Left lung (tissue), 10 donors: ENCODE data around the gene CAV1. TPM values are rescaled to one million over a fixed set of nuclear protein-coding genes. Genes with fewer than 3 reads are reported as not detected.

ENCODE experiments used
- ATAC-seq: fragments of 200-7000 bp; cut with Tn5 transposase; one replicate; pipeline ENCODE4 v1.9.1; 2020; ENCODE audit warnings: moderate library complexity
- DNase-seq, 4 donors: peaks; one replicate each; pipeline ENCODE4 v3.0.0-alpha.2; 2013 to 2020
- H3K27ac ChIP-seq, 2 donors: fragments of 200-600 bp; sonication (generic) in 1 of 2; one replicate each; pipeline versions ENCODE4 v1.5.0 to v1.8.0; 2020 to 2021
- H3K27me3 ChIP-seq, 2 donors: fragments of 200-600 bp; sonication (generic) in 1 of 2; one replicate each; pipeline versions ENCODE4 v1.5.0 to v1.8.0; 2020 to 2021
- H3K36me3 ChIP-seq, 2 donors: fragments of 200-600 bp; sonication (generic) in 1 of 2; one replicate each; pipeline versions ENCODE4 v1.5.0 to v1.8.0; 2020 to 2021
- H3K4me1 ChIP-seq, 2 donors: fragments of 200-600 bp; one replicate each; pipeline ENCODE4 v1.8.0; 2021
- H3K4me3 ChIP-seq, 2 donors: fragments of 200-600 bp; sonication (generic) in 1 of 2; one replicate each; pipeline versions ENCODE4 v1.5.0 to v1.8.0; 2020 to 2021; ENCODE audit warnings: mild to moderate bottlenecking in 1 of 2
- H3K9me3 ChIP-seq, 2 donors: fragments of 200-600 bp; sonication (generic) in 1 of 2; one replicate each; pipeline versions ENCODE4 v1.5.0 to v1.8.0; 2020 to 2021
- intact Hi-C, 2 donors: fragments of 100-400 bp; cut with DNase I; formaldehyde crosslinking; loops; one replicate each; pipeline versions ENCODE4 v1.11.2 to v1.14.2; 2022
- polyA plus RNA-seq, 6 donors: library from polyadenylated mRNA; unstranded; fragments of 120-200 nt; gene quantifications; one replicate each; pipeline ENCODE4 v1.2.1, GENCODE V29; 2013; ENCODE audit not compliant: insufficient read length in 6 of 6
- total RNA-seq, 2 donors: library from RNA; stranded (reverse); fragmentation: NEBNext Ultra II Directional; extraction: Animal tissue kit (Norgen Biotek cat#: 25700); gene quantifications; one replicate each; pipeline ENCODE4 v1.2.1, GENCODE V29; 2021
- TF ChIP-seq, protein P1 (sequence below), 2 donors: fragments of 200-600 bp; sonication (generic) in 1 of 2; IDR thresholded peaks; one replicate each; pipeline versions ENCODE4 v1.5.0 to v1.8.0; 2021; ENCODE audit warnings: antibody characterized with exemption in 2 of 2
- donor health status: DM: no; HTN: yes; CAD: no.
- donor health status: DM: no; HTN: no; CAD: no.

CAV1 gene
- total and polyA plus RNA-seq, 8 donors: 332 to 520 (median 402) TPM

DNA sequence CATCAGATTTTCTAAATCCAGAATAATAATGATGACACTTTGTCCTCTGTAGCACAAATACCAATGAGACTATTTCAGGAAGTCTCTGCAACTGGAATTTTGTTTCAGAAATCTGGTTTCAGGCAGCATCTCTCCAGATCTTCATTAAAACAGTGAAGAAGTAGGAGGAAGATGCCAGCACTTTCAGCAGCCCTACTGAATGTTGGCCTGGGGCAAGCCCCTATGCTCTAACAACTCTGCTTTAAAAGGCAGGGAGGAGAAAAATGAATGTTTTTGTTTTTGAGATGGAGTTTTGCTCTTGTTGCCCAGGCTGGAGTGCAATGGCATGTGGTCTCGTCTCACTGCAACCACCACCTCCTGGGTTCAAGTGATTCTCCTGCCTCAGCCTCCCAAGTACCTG, 7.2 kb upstream of the CAV1 start:
- no peaks in the 10 kb centered on the region for H3K9me3 ChIP-seq
- no peaks in the 10 kb centered on the region for H3K36me3 ChIP-seq
- no peaks in the 10 kb centered on the region for H3K27me3 ChIP-seq
- H3K4me1 ChIP-seq: peaks cover 4 to 7% of the 10 kb centered on the region in 2 donors
- intact Hi-C loops: no loop called here
- no peak overlapping the region for H3K27ac ChIP-seq
- ATAC-seq: no peak
- no peak overlapping the region for H3K4me3 ChIP-seq
- TF ChIP-seq, protein P1, sequence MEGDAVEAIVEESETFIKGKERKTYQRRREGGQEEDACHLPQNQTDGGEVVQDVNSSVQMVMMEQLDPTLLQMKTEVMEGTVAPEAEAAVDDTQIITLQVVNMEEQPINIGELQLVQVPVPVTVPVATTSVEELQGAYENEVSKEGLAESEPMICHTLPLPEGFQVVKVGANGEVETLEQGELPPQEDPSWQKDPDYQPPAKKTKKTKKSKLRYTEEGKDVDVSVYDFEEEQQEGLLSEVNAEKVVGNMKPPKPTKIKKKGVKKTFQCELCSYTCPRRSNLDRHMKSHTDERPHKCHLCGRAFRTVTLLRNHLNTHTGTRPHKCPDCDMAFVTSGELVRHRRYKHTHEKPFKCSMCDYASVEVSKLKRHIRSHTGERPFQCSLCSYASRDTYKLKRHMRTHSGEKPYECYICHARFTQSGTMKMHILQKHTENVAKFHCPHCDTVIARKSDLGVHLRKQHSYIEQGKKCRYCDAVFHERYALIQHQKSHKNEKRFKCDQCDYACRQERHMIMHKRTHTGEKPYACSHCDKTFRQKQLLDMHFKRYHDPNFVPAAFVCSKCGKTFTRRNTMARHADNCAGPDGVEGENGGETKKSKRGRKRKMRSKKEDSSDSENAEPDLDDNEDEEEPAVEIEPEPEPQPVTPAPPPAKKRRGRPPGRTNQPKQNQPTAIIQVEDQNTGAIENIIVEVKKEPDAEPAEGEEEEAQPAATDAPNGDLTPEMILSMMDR (IDR thresholded peaks at IDR 0.05): no peak
- DNase-seq: no peak

DNA sequence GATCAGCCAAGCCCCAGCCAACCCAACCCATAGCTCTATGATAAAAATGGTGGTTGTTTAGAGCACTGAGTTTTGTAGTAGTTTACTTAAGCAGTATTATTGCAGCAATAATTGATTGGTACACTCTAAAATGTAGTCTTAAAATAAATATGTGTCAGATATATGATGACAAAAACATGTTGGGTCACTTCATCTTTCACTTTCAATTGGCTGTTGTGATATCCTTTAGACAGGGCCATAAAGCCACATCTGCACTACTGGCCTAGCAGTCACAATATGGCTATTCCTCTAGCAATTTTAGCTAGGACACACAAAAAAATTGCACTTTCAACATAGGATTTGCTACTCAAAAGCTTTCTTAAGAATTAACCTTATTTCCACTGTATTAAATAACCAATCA, 5.9 kb upstream of the CAV1 start:
- no peak for DNase-seq
- intact Hi-C loops: no loop called here
- Histone ChIP-seq H3K4me3 (no peak overlapping the region), H3K36me3 (no peaks in the 10 kb centered on the region), H3K27ac (no peak overlapping the region), H3K27me3 (peaks cover 0 to 8% of the 10 kb centered on the region in 2 donors), H3K9me3 (no peaks in the 10 kb centered on the region), H3K4me1 (peaks cover 4 to 13% of the 10 kb centered on the region in 2 donors)
- no peak for ATAC-seq
- TF ChIP-seq, protein P1 (IDR thresholded peaks at IDR 0.05): no peak

- ATAC-seq (no peak), DNase-seq (no peak)
- H3K27me3 ChIP-seq: peaks cover 0 to 30% of the 10 kb centered on the region in 2 donors
- no peaks in the 10 kb centered on the region for H3K9me3 ChIP-seq
- no peak overlapping the region for H3K4me3 ChIP-seq
- TF ChIP-seq, protein P1 (IDR thresholded peaks at IDR 0.05): no peak
- no peak overlapping the region for H3K27ac ChIP-seq
- H3K4me1 ChIP-seq: peaks cover 4 to 31% of the 10 kb centered on the region in 2 donors
- intact Hi-C loops: loop anchor here in 1 of 2 donors (10.0 kb wide), 1 partner anchor 266 kb away; no protein-coding TSS in a partner anchor
- H3K36me3 ChIP-seq: no peaks in the 10 kb centered on the region
Measured at GRCh38 chr7:116521046-116521664, 3.7 kb upstream of the CAV1 start.

DNA sequence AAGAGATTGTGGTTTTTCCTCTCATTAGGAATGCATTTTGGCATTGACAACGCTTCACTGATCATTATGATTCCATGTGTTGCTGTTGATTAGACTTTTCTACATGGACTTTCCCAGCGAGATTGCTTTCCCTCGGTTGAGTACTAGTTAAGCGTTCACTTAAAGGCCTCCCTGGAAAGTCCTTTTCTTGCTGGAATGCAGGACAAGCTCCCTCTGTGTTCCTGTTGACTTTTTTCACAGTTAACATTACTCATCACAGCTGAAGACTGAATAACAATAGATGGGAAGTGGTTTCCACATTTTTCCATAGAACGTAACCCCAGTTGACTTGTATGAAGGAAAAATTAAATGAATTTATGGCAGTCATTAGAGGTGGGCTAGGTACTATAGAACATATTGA, 2.6 kb upstream of the CAV1 start:
- Histone ChIP-seq H3K9me3 (no peaks in the 10 kb centered on the region), H3K4me3 (no peak overlapping the region), H3K27me3 (peaks cover 0 to 41% of the 10 kb centered on the region in 2 donors), H3K27ac (peak overlapping the region; percentile 46 to 56), H3K4me1 (peaks cover 4 to 40% of the 10 kb centered on the region in 2 donors), H3K36me3 (no peaks in the 10 kb centered on the region)
- peak; percentile 10 for ATAC-seq
- intact Hi-C loops: loop anchor here in 1 of 2 donors (10.0 kb wide), 1 partner anchor 267 kb away; no protein-coding TSS in a partner anchor
- TF ChIP-seq, protein P1 (IDR thresholded peaks at IDR 0.05): no peak
- no peak for DNase-seq

DNA sequence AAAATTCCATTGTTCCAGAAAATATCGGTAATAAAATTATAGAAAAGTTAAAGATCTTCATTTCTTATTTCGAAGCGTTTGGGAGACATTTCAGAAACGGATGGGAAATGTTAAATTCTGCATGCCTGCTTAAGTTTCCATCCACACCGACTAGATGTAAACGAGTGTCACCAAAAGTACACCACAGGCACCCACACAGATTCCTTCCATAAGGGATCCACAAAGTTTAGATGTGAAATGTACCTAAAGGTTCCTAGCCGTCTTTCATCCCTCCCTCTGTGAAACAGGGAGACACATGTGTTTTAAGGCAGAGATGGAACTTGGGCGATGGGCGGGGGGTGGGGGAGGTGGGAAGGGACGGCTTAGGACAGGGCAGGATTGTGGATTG, 621 bp upstream of the CAV1 start:
- Histone ChIP-seq H3K27ac (peak overlapping the region; percentile 90 to 94), H3K4me1 (peaks cover 14 to 47% of the 10 kb centered on the region in 2 donors), H3K9me3 (no peaks in the 10 kb centered on the region), H3K4me3 (peak overlapping the region; percentile 51 to 57), H3K36me3 (no peaks in the 10 kb centered on the region), H3K27me3 (peaks cover 0 to 45% of the 10 kb centered on the region in 2 donors)
- intact Hi-C loops: loop anchor here in 1 of 2 donors (10.0 kb wide), 1 partner anchor 269 kb away; no protein-coding TSS in a partner anchor
- no peak for DNase-seq
- TF ChIP-seq, protein P1 (IDR thresholded peaks at IDR 0.05): no peak
- ATAC-seq: no peak
